Thoracic aorta (tissue), 2 donors: ENCODE data around the gene ZDHHC7. TPM values are rescaled to one million over a fixed set of nuclear protein-coding genes. Genes with fewer than 3 reads are reported as not detected.

Source experiments
- ATAC-seq: fragments of 150-250 bp; one replicate; pipeline ENCODE4 v1.8.0; 2017; ENCODE audit warnings: low read depth; ENCODE audit not compliant: insufficient number of reproducible peaks, low FRiP score
- DNase-seq: peaks from one replicate; pipeline ENCODE4 v3.0.0-alpha.2; 2020; ENCODE audit warnings: low spot score
- H3K27ac ChIP-seq, 2 donors: fragments of 200-600 bp; sonication (generic); 1 replicate in 1 of 2; 2 replicates in 1 of 2; pipeline ENCODE4 v1.5.1; 2016; ENCODE audit warnings: mild to moderate bottlenecking in 2 of 2, moderate library complexity in 2 of 2
- H3K27me3 ChIP-seq: fragments of 200-600 bp; sonication (generic); replicated peaks from 2 replicates; pipeline ENCODE4 v1.6.0; 2016; ENCODE audit warnings: mild to moderate bottlenecking; ENCODE audit not compliant: insufficient read depth
- H3K36me3 ChIP-seq: fragments of 200-600 bp; sonication (generic); one replicate; pipeline ENCODE4 v1.5.1; 2016
- H3K4me1 ChIP-seq, 2 donors: fragments of 200-600 bp; sonication (generic); 1 replicate in 1 of 2; 2 replicates in 1 of 2; pipeline versions ENCODE4 v1.5.1 to v1.6.0; 2016; ENCODE audit warnings: low read depth in 2 of 2, mild to moderate bottlenecking in 1 of 2; ENCODE audit not compliant: control insufficient read depth in 1 of 2
- H3K4me3 ChIP-seq: fragments of 200-600 bp; sonication (generic); 2 replicates; pipeline ENCODE4 v1.5.1; 2016; ENCODE audit warnings: mild to moderate bottlenecking
- H3K9me3 ChIP-seq: fragments of 200-600 bp; sonication (generic); 2 replicates; pipeline ENCODE4 v1.5.1; 2016
- total RNA-seq, 2 donors: library from RNA; depleted of rRNA; stranded (reverse); fragments of >200 nt; gene quantifications; one replicate each; pipeline versions ENCODE4 v1.1.0 to v1.2.3, GENCODE V29; 2016
- TF ChIP-seq, protein P1 (sequence below): fragments of 200-600 bp; sonication (generic); IDR thresholded peaks from one replicate; pipeline ENCODE4 v1.5.1; 2019; ENCODE audit warnings: antibody characterized with exemption

ZDHHC7 gene
- total RNA-seq, 2 donors from 2014 or later = 63.7 to 80.8 TPM

DNA sequence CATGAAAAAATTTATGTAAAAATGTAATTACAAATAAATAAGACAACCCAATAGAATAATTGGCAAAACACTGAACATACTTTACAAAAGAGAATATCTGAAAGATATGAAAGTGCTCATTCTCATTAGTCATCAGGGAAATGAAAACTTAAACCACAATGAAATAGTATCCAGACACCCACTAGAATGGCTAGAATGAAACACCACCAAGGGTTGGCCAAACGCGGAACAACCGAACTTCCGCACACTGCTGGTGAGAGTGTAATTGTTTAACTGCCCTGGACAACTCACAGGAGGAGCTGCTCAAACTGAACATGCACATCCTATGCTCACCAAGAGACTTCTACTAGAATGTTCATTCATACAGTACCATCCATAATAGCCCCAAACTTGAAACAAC is 5.8 kb upstream of the ZDHHC7 start:
- no peaks in the 10 kb centered on the region for H3K9me3 ChIP-seq
- ATAC-seq = no peak
- peaks cover 0 to under 1% of the 10 kb centered on the region in 2 donors for H3K4me1 ChIP-seq
- no peak for DNase-seq
- no peak overlapping the region for H3K4me3 ChIP-seq
- no peaks in the 10 kb centered on the region for H3K36me3 ChIP-seq
- H3K27ac ChIP-seq = no peak overlapping the region
- TF ChIP-seq, protein P1, sequence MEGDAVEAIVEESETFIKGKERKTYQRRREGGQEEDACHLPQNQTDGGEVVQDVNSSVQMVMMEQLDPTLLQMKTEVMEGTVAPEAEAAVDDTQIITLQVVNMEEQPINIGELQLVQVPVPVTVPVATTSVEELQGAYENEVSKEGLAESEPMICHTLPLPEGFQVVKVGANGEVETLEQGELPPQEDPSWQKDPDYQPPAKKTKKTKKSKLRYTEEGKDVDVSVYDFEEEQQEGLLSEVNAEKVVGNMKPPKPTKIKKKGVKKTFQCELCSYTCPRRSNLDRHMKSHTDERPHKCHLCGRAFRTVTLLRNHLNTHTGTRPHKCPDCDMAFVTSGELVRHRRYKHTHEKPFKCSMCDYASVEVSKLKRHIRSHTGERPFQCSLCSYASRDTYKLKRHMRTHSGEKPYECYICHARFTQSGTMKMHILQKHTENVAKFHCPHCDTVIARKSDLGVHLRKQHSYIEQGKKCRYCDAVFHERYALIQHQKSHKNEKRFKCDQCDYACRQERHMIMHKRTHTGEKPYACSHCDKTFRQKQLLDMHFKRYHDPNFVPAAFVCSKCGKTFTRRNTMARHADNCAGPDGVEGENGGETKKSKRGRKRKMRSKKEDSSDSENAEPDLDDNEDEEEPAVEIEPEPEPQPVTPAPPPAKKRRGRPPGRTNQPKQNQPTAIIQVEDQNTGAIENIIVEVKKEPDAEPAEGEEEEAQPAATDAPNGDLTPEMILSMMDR = no peak
- no peaks in the 10 kb centered on the region for H3K27me3 ChIP-seq

DNA sequence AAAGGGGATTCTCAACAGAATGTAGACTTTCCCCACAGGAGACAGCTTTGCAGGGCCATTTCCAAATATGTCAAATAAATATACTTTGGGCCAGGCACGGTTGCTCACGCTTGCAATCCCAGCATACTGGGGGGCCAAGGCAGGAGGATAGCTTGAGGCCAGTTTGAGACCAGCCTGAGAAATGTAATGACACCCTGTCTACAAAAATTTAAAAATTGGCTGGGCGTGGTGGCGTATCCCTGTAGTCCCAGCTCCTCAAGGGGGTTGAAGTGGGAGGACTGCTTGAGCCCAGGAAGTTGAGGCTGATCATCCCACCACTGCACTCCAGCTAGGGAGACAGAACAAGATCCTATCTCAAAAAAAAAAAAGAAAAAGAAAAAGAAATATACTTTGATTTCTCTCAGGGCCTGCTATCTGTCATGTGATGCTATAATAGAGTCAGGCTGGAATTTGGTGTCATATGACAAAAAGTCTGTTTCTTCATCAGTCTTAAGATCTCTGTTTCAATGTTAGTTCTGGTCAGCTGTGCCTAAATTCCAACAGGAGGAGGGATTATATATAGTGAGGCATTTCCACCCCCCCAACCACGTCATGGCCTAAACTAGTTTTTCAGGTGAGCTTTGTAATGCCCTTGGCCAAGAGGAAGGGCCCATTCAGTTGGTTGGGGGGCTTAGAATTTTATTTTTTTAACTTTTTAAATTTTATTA is 4.3 kb upstream of the ZDHHC7 start:
- Histone ChIP-seq H3K9me3 (no peaks in the 10 kb centered on the region), H3K27ac (no peak overlapping the region), H3K36me3 (no peaks in the 10 kb centered on the region), H3K4me3 (no peak overlapping the region), H3K4me1 (peaks cover under 1 to 4% of the 10 kb centered on the region in 2 donors), H3K27me3 (no peaks in the 10 kb centered on the region)
- TF ChIP-seq, protein P1 = no peak
- DNase-seq (no peak), ATAC-seq (no peak)

DNA sequence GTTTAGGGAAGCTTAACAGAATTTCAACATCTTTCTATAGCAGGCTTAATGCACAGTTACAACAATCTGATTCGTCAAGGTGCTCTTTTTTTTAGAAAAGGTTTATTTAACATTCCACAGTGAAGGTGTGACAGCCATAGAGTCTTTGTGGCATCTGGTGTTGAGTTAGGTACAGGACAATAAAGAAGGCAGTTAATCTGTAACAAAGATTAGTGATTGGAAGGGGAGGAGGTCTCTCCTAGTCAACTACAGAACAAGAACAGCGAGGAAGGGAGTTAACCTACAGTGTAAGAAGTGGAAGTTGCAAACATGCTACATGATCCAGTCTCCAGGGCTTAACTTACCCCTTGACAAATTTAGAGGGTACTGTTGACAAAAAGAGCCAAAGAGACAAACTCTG is 3.0 kb upstream of the ZDHHC7 start:
- H3K27me3 ChIP-seq = no peaks in the 10 kb centered on the region
- H3K9me3 ChIP-seq = no peaks in the 10 kb centered on the region
- ATAC-seq = no peak
- H3K4me1 ChIP-seq = peaks cover 13 to 17% of the 10 kb centered on the region in 2 donors
- no peak for DNase-seq
- TF ChIP-seq, protein P1 = no peak
- no peak overlapping the region for H3K27ac ChIP-seq
- no peaks in the 10 kb centered on the region for H3K36me3 ChIP-seq
- H3K4me3 ChIP-seq = no peak overlapping the region

DNA sequence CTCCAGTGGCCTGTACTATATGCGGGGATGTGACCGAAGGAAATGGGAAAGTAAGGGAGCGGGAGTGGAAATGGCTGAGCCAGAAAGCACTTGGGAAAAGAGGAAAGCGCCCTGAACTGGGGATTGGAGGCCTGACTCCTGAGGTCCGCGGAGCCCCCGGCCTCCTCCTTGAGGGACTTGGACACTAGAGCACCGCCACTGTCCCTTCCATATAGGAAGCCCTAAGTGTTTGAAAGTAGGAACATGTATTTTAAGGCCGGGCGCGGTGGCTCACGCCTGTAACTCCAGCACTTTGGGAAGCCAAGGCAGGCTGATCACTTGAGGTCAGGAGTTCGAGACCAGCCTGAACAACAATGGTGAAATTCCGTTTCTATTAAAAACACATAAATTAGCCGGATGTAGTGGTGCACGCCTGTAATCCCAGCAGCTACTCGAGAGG is 530 bp upstream of the ZDHHC7 start:
- ATAC-seq = no peak
- no peaks in the 10 kb centered on the region for H3K36me3 ChIP-seq
- H3K27ac ChIP-seq = peak overlapping the region; percentile 86 to 91
- H3K4me1 ChIP-seq = peaks cover 22 to 41% of the 10 kb centered on the region in 2 donors
- DNase-seq = no peak
- H3K27me3 ChIP-seq = no peaks in the 10 kb centered on the region
- no peaks in the 10 kb centered on the region for H3K9me3 ChIP-seq
- TF ChIP-seq, protein P1 = no peak
- H3K4me3 ChIP-seq = peak overlapping the region; percentile 91

DNA sequence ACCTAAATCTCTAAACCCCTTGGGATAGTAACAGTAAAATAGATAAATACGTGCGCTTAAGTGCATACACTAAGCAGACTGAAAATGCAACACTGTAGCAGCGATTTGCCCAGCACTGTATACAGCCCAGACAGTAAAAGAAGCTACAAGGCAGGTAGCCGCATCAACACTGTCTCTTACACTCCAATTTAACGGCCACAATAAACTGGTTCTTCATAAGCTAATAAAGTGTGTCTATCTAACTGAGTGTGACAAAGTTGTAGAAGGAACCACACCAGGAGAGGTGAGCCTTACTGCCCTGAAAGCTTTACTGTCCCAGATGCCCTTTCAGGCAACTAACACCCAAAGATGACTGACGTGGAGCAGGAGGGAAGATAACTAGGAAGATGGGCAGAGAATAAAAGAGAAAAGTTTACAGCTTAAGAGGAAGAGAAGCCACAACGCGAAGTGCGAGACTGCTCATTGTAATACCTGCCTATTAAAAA is 847 bp downstream of the ZDHHC7 start:
- Histone ChIP-seq H3K27me3 (no peaks in the 10 kb centered on the region), H3K27ac (peak overlapping the region; percentile 86 to 91), H3K9me3 (no peaks in the 10 kb centered on the region), H3K4me1 (peaks cover 33 to 55% of the 10 kb centered on the region in 2 donors), H3K4me3 (peak overlapping the region; percentile 91), H3K36me3 (no peaks in the 10 kb centered on the region)
- TF ChIP-seq, protein P1 = no peak
- ATAC-seq = no peak
- DNase-seq = no peak
